GM21619 (cell line): Measurements from ENCODE around the gene ME1.
A peak's percentile ranks its signal among the peaks of the same experiment; 100 is the strongest.
"Not testable (repeated sequence)": the region's sequence is repeated elsewhere in the genome, so short reads cannot be mapped to it uniquely, and the experiment has no call there.

Experiments used
- ATAC-seq: cut with Tn5 transposase; IDR thresholded peaks from one replicate; pipeline ENCODE4 v1.9.1; 2021; ENCODE audit not compliant: unreplicated experiment

Gene ME1

GRCh38 chr6:83260577-83260976 is 170.3 kb downstream of the ME1 start:
- ATAC-seq, result no peak

GRCh38 chr6:83258517-83258916 is 172.3 kb downstream of the ME1 start:
- no peak for ATAC-seq

DNA sequence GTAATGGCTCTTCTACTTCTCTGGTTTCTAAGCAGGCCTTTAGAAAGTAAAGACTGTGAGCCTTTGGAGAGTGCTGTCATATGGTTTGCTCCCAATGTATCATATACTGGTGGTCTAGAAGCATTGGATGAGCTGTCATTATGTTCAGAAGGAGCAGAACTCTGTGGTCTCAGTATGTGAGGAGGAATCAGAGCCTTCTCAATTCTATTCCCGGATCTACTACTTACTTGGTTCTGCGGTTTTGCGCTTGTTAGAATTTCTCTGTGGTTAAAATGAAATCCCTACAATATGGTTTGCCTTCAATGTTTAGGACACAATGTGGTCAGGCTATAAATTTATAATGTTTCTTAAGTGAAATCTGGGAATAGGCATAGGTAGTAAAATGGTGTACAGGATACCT is 173.1 kb downstream of the ME1 start:
- ATAC-seq, result no peak

DNA sequence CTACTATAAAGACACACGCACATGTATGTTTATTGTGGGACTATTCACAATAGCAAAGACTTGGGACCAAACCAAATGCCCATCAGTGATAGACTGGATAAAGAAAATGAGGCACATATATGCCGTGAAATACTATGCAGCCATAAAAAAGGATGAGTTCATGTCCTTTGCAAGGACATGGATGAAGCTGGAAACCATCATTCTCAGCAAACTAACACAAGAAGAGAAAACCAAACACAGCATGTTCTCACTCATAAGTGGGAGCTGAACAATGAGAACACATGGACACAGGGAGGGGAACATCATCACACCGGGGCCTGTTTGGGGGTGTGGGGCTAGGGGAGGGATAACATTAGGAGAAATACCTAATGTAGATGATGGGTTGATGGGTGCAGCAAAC is 174.1 kb downstream of the ME1 start:
- ATAC-seq, result not testable (repeated sequence)

GRCh38 chr6:83252719-83253118 is 178.1 kb downstream of the ME1 start:
- ATAC-seq, result no peak

DNA sequence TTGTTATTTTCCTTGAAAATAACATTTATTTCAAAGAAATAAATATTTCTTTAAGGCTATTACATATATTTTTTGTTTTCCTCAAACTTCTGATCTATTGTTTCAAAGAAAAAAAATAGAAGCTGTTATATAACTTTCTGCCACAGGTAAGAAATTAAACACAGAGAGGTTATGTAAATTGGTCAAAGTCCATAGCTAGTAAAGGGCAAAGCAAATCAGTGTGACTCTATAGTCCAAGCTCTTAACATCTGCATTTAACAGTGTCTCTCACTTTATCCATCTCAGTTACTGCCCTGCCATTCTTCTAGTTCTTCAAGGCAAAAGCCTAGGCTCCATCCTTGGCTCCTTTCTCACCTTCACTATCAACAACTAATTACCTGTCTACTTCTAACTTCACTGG is 180.6 kb downstream of the ME1 start:
- ATAC-seq, result no peak

GRCh38 chr6:83247471-83247870 is 183.4 kb downstream of the ME1 start:
- ATAC-seq, result no peak

DNA sequence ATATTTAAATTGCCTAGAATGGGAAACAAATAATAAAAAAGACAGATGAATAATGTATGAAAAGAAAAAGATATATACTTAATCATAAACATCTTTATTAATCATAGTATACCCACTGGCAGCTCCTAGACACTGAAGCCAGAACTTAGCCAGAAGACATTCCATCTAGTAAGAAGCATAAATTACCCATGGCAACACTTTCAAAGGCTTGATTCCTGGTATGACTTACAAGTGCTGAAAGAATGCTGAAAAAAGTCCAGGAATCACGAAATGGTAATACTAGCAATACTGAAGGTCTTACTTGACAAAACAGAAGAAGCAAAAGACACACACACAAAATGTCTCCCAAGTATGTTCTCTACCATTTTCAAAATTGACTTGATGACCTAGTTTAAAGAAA is 199.7 kb downstream of the ME1 start:
- no peak for ATAC-seq

GRCh38 chr6:83226517-83226916 is 204.3 kb downstream of the ME1 start:
- no peak for ATAC-seq

DNA sequence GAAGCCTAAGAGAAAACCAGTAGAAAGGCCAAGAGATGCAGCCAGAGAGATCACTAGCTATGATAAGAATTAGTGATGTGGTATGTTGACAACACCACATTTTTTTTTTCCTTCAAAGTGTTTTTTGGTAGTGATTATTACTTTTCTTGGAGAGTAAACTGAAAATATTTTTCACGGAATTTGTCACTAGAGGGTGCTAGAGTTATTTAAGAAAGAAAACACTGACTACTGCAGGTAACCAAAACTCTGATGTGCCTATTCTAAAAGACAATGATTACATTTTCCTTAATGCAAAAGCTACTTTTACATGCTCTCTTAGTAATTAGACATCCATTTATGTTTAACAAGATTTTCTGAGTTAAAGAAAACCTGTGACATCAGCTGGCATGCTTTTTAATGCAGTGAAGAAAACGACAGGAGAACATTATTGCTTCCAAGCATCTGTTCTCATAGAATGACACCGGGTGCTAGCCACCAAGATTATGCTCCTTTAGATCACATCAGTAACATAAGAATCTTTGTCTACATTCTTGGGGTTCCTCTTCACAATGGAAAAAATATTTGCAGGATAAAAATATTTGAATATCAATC is 208.9 kb downstream of the ME1 start:
- ATAC-seq, result no peak

DNA sequence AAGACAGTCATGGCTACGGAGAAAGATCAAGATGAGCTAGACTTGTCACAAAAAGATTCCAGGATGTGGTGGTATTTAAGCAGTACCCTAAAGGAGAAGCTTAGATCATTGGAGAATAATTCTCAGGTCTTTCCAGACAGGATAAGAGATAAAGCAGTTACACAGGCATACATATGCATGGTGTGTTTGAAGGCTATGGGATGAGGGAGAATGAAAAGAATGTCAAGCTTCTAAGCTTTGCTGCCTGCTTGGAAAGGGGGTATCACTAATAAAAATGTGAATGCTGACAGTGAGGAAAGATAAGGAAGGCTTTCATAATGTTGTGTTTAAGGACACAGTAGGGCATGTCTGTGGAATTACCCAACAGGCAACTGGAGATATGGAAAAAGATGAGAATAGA is 209.6 kb downstream of the ME1 start:
- no peak for ATAC-seq

DNA sequence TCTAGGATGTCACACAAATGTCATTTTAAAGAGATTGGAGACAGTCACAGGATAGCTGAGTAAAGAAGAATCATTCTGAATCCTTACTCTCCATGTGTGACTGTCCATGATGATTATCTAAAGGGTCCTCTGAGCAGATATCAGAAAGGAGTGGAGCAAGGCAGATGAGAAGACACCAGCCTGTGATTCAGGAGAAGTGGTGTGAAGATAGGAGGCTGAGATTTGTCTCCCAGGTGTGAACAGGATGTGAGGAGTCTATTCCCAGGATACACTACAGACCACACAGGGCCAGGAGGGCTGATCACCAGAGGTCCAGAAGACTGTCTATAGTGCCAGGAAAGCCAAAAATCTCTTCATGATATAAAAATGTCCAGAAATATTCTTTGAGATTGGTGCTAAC is 210.7 kb downstream of the ME1 start:
- no peak for ATAC-seq

- ATAC-seq, result no peak
These were observed 212.2 kb downstream of the ME1 start for GRCh38 chr6:83218646-83219045.

GRCh38 chr6:83216806-83217205 is 214.0 kb downstream of the ME1 start:
- ATAC-seq, result no peak

DNA sequence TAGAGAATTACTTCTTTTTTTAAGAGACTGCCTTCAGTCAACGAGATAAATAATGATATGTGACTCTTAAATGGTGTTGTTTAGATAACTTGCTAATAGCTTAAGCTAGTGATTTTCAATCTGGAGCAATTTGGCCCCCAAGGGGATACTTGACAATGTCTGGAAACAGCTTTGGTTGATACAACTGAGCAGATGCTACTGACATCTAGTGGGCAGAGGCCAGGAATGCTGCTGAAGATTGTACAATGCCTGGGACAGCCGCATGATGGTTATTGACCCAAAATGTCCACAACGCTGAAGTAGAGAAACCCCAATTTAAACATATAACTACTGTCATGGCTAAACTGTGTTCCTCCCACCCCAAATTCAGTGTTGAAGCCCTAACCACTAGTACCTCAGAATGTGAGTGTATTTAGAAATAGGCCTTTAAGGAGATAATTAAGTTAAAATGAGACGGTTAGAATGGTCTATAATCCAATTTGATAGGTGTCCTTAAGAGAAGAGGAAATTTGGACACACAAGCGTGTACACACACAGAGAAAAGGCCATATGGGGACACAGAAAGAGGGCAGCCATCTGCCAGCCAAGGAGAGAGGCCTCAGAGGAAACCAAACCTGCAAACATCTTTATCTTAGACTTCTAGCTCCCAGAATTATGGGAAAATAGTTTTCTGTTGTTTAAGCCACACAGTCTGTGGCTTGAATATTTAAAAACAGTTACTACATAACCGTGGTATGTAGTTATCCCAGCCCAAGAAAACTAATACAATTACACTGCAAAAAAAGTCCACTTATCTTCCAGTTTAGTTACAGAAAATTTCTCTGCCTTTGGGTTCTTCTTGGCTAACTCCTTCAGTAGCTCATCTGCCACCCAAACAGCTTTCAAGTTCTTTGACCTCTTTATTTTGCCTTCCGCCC is 215.5 kb downstream of the ME1 start:
- ATAC-seq, result peak; percentile 100

DNA sequence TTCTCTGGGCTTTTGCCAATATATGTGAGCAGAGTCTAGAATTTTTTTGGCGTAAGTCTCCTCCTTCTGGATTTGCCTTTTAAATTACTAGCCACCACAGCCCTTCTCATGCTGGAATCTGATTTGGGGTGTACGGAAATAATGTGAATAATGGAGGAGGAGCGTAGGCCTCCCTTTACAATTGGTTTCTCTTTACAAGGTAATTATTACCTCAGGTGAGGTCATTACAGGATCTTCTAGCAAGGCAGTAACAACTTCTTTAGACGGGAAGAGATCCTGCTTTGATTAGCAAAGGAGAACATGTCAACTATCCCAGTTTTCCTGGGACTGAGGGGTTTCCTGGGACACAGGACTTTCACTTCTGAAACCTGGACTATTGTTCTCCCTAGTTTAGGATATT is 228.8 kb downstream of the ME1 start:
- no peak for ATAC-seq

- no peak for ATAC-seq
These were observed 231.0 kb downstream of the ME1 start for GRCh38 chr6:83199863-83200225.

DNA sequence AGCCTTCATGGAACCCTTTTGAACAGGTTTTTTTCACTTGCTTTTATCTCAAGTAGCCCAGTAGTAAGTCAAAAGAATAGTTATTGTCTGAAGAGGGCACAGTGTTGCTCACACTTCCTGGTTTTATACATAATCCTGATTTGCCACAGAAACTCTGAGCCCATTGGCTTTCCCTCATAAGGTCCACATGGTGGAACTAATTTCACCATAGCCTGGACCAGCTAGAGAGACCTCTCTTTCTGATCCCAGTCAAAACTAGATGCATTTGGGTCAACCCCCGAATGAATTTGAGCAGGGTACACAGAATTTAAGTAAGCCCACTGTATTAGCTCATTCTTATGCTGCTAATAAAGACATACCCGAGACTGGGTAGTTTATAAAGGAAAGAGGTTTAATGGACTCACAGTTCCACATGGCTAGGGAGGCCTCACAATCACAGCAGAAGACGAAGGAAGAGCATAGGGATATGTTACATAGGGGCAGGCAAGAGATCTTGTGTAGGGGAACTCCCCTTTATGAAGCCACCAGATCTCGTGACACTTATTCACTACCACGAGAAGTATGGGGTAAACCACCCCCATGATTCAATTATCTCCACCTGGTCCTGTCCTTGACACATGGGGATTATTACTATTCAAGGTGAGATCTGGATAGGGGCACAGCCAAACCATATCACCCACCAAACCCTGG is 231.5 kb downstream of the ME1 start:
- ATAC-seq, result peak; percentile 55

DNA sequence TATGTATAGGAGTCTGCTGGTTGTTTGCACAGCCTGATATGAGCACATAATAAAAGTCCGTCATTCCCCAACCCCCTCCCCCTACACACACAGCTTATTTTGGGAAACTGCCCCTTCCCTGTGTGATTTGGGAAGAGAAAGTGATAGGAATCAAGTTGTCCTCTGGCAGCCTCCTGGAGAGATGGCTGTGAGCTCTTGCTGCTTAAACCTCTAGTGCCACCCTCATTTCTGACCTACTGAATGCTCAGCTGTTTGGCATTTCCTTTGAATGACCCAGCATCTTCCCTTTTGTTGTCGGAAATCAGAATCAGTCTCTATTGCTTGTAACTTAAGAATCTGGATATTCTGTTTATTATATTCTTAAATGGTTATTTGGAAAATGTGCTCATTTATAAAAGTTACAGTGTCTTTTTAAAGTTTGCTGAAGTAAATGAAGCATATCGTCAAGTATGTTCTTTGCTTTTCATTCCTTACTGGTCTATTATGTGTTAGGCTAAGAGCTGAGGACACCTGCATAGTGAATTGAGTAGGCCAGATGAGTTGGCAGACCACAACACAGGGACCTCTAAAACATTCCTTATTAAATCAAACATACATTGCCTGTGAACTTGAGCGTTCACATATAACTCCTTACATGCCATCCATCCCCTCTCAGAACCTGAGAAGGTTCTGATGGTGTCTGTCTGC is 232.2 kb downstream of the ME1 start:
- no peak for ATAC-seq

DNA sequence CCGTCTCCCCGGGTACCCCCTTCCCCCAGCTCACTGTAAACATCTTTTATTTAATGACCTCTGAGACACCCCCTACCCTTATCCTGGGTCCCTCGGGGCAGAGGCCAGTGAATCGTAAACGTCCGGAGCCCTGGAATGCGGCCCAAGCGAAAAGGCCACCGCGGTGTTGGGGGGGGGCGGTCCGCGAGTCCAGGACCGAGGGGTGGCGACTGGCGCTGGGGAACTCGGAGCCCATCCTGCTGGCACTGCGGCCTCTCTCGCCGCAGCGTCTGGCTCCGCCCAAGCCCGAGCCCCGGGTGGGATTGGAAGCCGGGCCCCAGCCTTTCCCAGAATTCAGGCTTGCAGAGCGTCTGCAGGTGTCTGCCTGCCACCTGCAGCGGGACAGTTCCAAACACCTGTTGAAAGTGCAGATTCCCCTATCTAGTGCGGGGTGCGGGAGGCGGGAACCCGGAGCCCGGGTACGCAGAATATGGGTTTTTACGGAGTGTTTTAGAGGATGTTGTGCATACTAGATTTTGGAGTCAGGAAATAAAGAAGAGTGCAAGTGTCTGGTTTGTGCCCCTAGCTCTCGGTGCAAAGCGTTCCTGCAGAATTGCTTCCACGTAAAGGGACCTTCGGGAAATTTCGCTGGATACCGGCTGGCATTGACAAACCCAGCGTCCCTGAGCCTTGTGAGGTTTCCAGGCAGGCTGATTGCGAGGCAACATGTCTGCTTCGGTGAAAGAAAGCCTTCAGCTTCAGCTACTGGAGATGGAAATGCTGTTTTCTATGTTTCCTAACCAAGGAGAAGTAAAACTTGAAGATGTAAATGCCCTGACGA is 236.9 kb downstream of the ME1 start:
- peak; percentile 24 for ATAC-seq
